Natural killer cell (primary cell): ENCODE results near the gene ZNF580. TPM values are rescaled to one million over a fixed set of nuclear protein-coding genes. Genes with fewer than 3 reads are reported as not detected.

Experiments used
- ATAC-seq, 3 donors: fragments of 150-1000 bp in 2 of 3; fragments of 200-7000 bp in 1 of 3; cut with Tn5 transposase; 1 replicate in 1 of 3; 2 replicates in 2 of 3; pipeline ENCODE4 v1.10.0; 2021; ENCODE audit warnings: mild to moderate bottlenecking in 2 of 3, moderate library complexity in 2 of 3
- DNase-seq, 2 donors: peaks; one replicate each; pipeline versions ENCODE4 v3.0.0 to v3.0.0-alpha.2; 2013 to 2021; ENCODE audit warnings: mixed read lengths in 1 of 2
- H3K27ac ChIP-seq: one replicate; pipeline ENCODE4 v1.5.1; 2013; ENCODE audit warnings: mild to moderate bottlenecking, low read length
- H3K27me3 ChIP-seq: one replicate; pipeline ENCODE4 v1.6.1; 2013; ENCODE audit warnings: low read length; ENCODE audit not compliant: control insufficient read depth, insufficient read depth
- H3K36me3 ChIP-seq: one replicate; pipeline ENCODE4 v1.6.1; 2013; ENCODE audit warnings: low read length; ENCODE audit not compliant: control insufficient read depth, insufficient read depth
- H3K4me1 ChIP-seq: one replicate; pipeline ENCODE4 v1.6.1; 2013; ENCODE audit warnings: low read length; ENCODE audit not compliant: control insufficient read depth, insufficient read depth
- H3K4me3 ChIP-seq: one replicate; pipeline ENCODE4 v1.5.1; 2013; ENCODE audit warnings: low read length
- H3K9me3 ChIP-seq: one replicate; pipeline ENCODE4 v1.6.1; 2013; ENCODE audit warnings: low read length; ENCODE audit not compliant: control insufficient read depth, insufficient read depth
- H3K27ac Mint-ChIP-seq, 2 donors: one replicate each; pipeline ENCODE4 v1.8.0; 2022; ENCODE audit warnings: mild to moderate bottlenecking in 2 of 2, mixed read lengths in 2 of 2, moderate library complexity in 1 of 2
- H3K27me3 Mint-ChIP-seq, 2 donors: one replicate each; pipeline ENCODE4 v1.8.0; 2022; ENCODE audit warnings: low read depth in 2 of 2, mixed read lengths in 2 of 2
- H3K36me3 Mint-ChIP-seq: one replicate; pipeline ENCODE4 v1.8.0; 2022; ENCODE audit warnings: mixed read lengths
- H3K4me1 Mint-ChIP-seq, 2 donors: one replicate each; pipeline ENCODE4 v1.8.0; 2022; ENCODE audit warnings: mixed read lengths in 2 of 2
- H3K4me3 Mint-ChIP-seq: one replicate; pipeline ENCODE4 v1.8.0; 2022; ENCODE audit warnings: mild to moderate bottlenecking, moderate library complexity, mixed read lengths
- H3K9me3 Mint-ChIP-seq, 2 donors: one replicate each; pipeline ENCODE4 v1.8.0; 2022; ENCODE audit warnings: mixed read lengths in 2 of 2
- CTCF ChIP-seq: fragments of 200-600 bp; IDR thresholded peaks from one replicate; pipeline ENCODE4 v1.8.0; 2022; ENCODE audit warnings: antibody characterized with exemption
- WGBS: methylation state at CpG from one replicate; pipeline ENCODE4 v1.1.7; 2013; ENCODE audit warnings: missing lambda C conversion rate; ENCODE audit not compliant: insufficient coverage; 5-methylcytosine and 5-hydroxymethylcytosine counted together
- intact Hi-C: fragments of 100-400 bp; cut with micrococcal nuclease; formaldehyde crosslinking; loops from one replicate; pipeline ENCODE4 v1.14.2; 2022
- total RNA-seq, 4 donors: library from RNA; stranded (reverse); fragments of 120-200 nt in 1 of 4; gene quantifications; one replicate each; pipeline versions ENCODE4 v1.2.3 to v1.2.4, GENCODE V29; 2013 to 2022

ZNF580 gene
- total RNA-seq, 3 donors from 2014 or later (not counting 1 experiment from before 2014, with no cell fraction given) = 38.0 to 46.0 (median 40.0) TPM

DNA sequence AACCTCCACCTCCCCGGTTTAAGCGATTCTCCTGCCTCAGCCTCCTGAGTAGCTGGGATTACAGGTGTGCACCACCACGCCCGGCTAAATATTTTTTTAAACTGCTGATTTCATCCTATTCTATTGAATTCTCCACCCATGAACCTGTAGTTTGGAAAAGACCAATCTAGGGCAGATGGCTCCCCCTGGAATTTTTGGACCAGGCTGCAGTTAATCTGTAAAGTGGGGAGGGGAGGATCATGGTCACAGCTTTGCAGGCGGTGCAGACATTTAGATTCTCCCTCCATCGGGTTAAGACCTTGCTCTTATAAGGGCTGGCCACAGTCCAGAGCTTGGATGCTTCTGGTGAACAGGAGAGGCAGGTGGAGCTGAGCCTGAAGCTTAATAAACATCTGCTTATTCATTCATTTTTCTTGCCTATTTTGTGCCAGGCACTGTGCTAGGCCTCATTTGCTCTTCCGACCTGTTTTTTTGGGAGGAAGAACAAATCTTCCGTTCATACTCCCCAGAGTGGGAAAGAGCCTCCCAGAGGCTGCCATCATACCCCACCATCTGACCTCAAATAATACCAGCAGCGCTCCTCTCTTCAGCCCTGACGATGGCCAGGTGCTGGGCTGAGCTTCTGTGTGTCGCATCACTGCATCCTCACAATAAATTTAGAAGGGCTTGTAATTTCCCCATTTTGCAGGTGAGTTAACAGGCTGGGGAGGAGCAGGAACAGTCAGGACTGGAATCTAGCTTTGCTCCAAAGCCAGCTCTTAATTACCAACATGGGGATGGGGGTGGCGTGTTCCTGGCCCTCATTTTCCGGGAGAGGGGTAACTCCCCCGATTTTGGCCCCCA, 6.3 kb downstream of the ZNF580 start:
- 64% methylated on average over 14 of the region's 14 CpGs for WGBS
- no peak for DNase-seq
- Histone ChIP-seq H3K4me1 (peaks cover 49% of the 10 kb centered on the region), H3K4me3 (peak overlapping the region; percentile 61), H3K36me3 (peaks cover 13% of the 10 kb centered on the region), H3K9me3 (no peaks in the 10 kb centered on the region), H3K27me3 (no peaks in the 10 kb centered on the region), H3K27ac (peak overlapping the region; percentile 48)
- H3K36me3 Mint-ChIP-seq = no peaks in the 10 kb centered on the region
- ATAC-seq = no peak
- H3K27ac Mint-ChIP-seq = peak overlapping the region in 1 of 2 donors; percentile 42
- peaks cover 19 to 43% of the 10 kb centered on the region in 2 donors for H3K4me1 Mint-ChIP-seq
- peaks cover 0 to 7% of the 10 kb centered on the region in 2 donors for H3K27me3 Mint-ChIP-seq
- no peak for TF ChIP-seq CTCF
- intact Hi-C loops = no loop called here
- H3K9me3 Mint-ChIP-seq = no peaks in the 10 kb centered on the region
- H3K4me3 Mint-ChIP-seq = peak overlapping the region; percentile 79

GRCh38 chr19:55647732-55648584, 7.2 kb downstream of the ZNF580 start, which contains the start of gene CCDC106:
CCDC106 (plus strand) TSS chr19:55648212; CDS start chr19:55649047, 835 bp downstream.
- Mint-ChIP-seq H3K4me1 (peaks cover 14 to 39% of the 10 kb centered on the region in 2 donors), H3K27me3 (peaks cover 0 to 7% of the 10 kb centered on the region in 2 donors), H3K9me3 (no peaks in the 10 kb centered on the region), H3K27ac (peak within 1 kb of the TSS in 1 of 2 donors; percentile 76), H3K36me3 (no peaks in the 10 kb centered on the region), H3K4me3 (peak within 1 kb of the TSS; percentile 83)
- TF ChIP-seq CTCF = no peak
- intact Hi-C loops = no loop called here
- Histone ChIP-seq H3K27me3 (no peaks in the 10 kb centered on the region), H3K9me3 (no peaks in the 10 kb centered on the region), H3K4me3 (peak within 1 kb of the TSS; percentile 61), H3K4me1 (peaks cover 42% of the 10 kb centered on the region), H3K36me3 (peaks cover 13% of the 10 kb centered on the region), H3K27ac (peak within 1 kb of the TSS; percentile 48)
- peak; percentile 36 to 51 (median 49) for ATAC-seq
- WGBS = 2% methylated on average over 85 of the region's 87 CpGs
- peak in 1 of 2 donors; percentile 64 for DNase-seq

DNA sequence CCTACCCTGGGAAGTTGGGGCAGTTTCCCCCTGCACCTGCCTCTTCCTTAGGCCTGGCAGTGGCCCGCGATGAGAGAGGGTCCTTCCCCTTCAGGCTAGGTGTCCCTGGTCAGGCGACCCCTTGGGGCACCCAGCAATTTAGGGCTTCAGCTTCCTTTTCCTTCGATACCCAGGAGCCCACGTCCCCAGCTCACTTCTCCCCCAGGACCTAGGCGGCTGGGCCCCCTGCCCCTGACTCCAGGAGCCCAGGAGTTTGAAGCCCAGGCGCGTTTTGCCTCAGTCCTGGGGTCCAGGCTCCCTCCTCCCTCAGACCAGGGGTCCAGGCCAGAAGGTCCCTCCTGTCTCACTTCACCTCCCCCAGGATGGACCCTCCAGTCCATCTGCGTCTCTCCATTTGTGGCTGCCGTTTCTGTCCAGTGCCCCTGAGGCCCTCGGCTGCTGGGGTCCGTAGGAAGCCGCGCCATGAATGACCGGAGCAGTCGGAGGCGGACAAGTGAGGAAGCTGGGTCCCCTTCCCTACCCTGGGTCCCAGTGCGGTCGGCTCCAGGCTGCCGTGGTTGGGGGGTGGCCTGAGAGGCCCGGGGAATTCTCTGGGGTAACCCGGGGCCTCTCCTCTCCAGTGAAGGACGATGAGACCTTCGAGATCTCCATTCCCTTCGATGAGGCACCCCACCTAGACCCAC, 7.9 kb downstream of the ZNF580 start:
- H3K36me3 Mint-ChIP-seq = no peaks in the 10 kb centered on the region
- Histone ChIP-seq H3K27me3 (no peaks in the 10 kb centered on the region), H3K9me3 (no peaks in the 10 kb centered on the region), H3K36me3 (peaks cover 13% of the 10 kb centered on the region), H3K27ac (peak overlapping the region; percentile 33), H3K4me1 (peaks cover 44% of the 10 kb centered on the region), H3K4me3 (peak overlapping the region; percentile 61)
- no peaks in the 10 kb centered on the region for H3K9me3 Mint-ChIP-seq
- peak overlapping the region; percentile 83 for H3K4me3 Mint-ChIP-seq
- 30% methylated on average over 22 of the region's 25 CpGs for WGBS
- H3K27ac Mint-ChIP-seq = peak overlapping the region in 1 of 2 donors; percentile 76
- peaks cover 0 to 7% of the 10 kb centered on the region in 2 donors for H3K27me3 Mint-ChIP-seq
- intact Hi-C loops = no loop called here
- no peak for TF ChIP-seq CTCF
- ATAC-seq (no peak), DNase-seq (no peak)
- H3K4me1 Mint-ChIP-seq = peaks cover 7 to 33% of the 10 kb centered on the region in 2 donors
